ENCODE measurements around the gene PHC2.

DNA sequence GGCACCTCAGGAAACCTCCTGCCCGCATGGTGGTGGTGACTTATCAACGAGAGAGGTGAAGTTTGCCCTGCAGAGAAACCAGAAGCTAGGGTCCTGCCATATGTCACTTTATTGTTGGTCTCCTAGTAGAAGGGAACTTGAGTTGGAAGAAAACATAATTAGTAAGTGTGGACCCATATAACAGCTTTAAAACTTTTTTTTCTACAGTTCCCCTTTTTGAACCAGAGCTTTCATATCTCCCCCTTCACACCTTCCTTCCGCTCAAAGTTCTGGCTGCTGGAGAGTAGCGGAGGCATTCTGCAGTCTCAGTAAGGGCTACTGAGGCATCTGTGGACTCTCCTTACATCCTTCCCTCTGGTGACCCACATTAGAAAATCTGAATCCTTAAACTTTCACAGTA is 48.9 kb downstream of the PHC2 start:
- TF ChIP-seq, protein P1, sequence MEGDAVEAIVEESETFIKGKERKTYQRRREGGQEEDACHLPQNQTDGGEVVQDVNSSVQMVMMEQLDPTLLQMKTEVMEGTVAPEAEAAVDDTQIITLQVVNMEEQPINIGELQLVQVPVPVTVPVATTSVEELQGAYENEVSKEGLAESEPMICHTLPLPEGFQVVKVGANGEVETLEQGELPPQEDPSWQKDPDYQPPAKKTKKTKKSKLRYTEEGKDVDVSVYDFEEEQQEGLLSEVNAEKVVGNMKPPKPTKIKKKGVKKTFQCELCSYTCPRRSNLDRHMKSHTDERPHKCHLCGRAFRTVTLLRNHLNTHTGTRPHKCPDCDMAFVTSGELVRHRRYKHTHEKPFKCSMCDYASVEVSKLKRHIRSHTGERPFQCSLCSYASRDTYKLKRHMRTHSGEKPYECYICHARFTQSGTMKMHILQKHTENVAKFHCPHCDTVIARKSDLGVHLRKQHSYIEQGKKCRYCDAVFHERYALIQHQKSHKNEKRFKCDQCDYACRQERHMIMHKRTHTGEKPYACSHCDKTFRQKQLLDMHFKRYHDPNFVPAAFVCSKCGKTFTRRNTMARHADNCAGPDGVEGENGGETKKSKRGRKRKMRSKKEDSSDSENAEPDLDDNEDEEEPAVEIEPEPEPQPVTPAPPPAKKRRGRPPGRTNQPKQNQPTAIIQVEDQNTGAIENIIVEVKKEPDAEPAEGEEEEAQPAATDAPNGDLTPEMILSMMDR (IDR thresholded peaks at IDR 0.05; ENCODE audit: low read depth, low read length) = no peak
- TF ChIP-seq POLR2A (IDR thresholded peaks at IDR 0.05; ENCODE audit: extremely low read depth, insufficient read length) (no peak), MYC (IDR thresholded peaks at IDR 0.05; ENCODE audit: low read depth, low read length) (no peak)
- TF ChIP-seq, protein P2, sequence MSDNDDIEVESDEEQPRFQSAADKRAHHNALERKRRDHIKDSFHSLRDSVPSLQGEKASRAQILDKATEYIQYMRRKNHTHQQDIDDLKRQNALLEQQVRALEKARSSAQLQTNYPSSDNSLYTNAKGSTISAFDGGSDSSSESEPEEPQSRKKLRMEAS (IDR thresholded peaks at IDR 0.05; ENCODE audit: low read depth, low read length) = no peak

All from NB4 (cell line).